Colonic mucosa (tissue), 4 donors: ENCODE measurements around the gene MAST2. TPM values are rescaled to one million over a fixed set of nuclear protein-coding genes. Genes with fewer than 3 reads are reported as not detected.
A peak's percentile ranks its signal among the peaks of the same experiment; 100 is the strongest.
"Not testable (repeated sequence)": the region's sequence is repeated elsewhere in the genome, so short reads cannot be mapped to it uniquely, and the experiment has no call there.

Experiments
- DNase-seq: peaks from one replicate; pipeline ENCODE4 v3.0.0-alpha.2; 2020
- H3K27ac ChIP-seq: fragments of 200-600 bp; one replicate; pipeline ENCODE4 v1.8.0; 2021
- H3K27me3 ChIP-seq: fragments of 200-600 bp; one replicate; pipeline ENCODE4 v1.8.0; 2021
- H3K36me3 ChIP-seq: fragments of 200-600 bp; one replicate; pipeline ENCODE4 v1.8.0; 2021
- H3K4me1 ChIP-seq: fragments of 200-600 bp; one replicate; pipeline ENCODE4 v1.8.0; 2021; ENCODE audit warnings: mild to moderate bottlenecking
- H3K4me3 ChIP-seq: fragments of 200-600 bp; one replicate; pipeline ENCODE4 v1.8.0; 2021
- H3K9ac ChIP-seq, 2 donors: one replicate each; pipeline ENCODE4 v1.7.0; 2013; ENCODE audit warnings: control low read depth in 2 of 2, low read depth in 2 of 2, low read length in 2 of 2
- H3K9me3 ChIP-seq: fragments of 200-600 bp; one replicate; pipeline ENCODE4 v1.8.0; 2021
- intact Hi-C: fragments of 100-400 bp; cut with DNase I; formaldehyde crosslinking; loops from one replicate; pipeline ENCODE4 v1.14.1; 2022
- total RNA-seq, 2 donors: library from RNA; stranded (reverse); fragmentation: NEBNext Ultra II Directional in 1 of 2; extraction: Animal tissue kit (Norgen Biotek cat#: 25700) in 1 of 2; gene quantifications; one replicate each; pipeline ENCODE4 v1.2.1, GENCODE V29; 2021
- TF ChIP-seq, protein P1 (sequence below): fragments of 200-600 bp; IDR thresholded peaks from one replicate; pipeline ENCODE4 v1.8.0; 2022; ENCODE audit warnings: antibody characterized with exemption, mild to moderate bottlenecking
- donor health status: healthy.
- donor health status: DM: no; HTN: no; CAD: no.
- donor health status: DM: no; HTN: no; CAD: no.

The MAST2 gene
- total RNA-seq, 2 donors from 2014 or later, result 76.3 to 79.1 TPM

GRCh38 chr1:45864167-45865106 lies 61.0 kb downstream of the MAST2 start:
- H3K4me3 ChIP-seq, result peak overlapping the region; percentile 8
- no peaks in the 10 kb centered on the region for H3K9me3 ChIP-seq
- TF ChIP-seq, protein P1, sequence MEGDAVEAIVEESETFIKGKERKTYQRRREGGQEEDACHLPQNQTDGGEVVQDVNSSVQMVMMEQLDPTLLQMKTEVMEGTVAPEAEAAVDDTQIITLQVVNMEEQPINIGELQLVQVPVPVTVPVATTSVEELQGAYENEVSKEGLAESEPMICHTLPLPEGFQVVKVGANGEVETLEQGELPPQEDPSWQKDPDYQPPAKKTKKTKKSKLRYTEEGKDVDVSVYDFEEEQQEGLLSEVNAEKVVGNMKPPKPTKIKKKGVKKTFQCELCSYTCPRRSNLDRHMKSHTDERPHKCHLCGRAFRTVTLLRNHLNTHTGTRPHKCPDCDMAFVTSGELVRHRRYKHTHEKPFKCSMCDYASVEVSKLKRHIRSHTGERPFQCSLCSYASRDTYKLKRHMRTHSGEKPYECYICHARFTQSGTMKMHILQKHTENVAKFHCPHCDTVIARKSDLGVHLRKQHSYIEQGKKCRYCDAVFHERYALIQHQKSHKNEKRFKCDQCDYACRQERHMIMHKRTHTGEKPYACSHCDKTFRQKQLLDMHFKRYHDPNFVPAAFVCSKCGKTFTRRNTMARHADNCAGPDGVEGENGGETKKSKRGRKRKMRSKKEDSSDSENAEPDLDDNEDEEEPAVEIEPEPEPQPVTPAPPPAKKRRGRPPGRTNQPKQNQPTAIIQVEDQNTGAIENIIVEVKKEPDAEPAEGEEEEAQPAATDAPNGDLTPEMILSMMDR, result no peak
- intact Hi-C loops, result no loop called here
- no peaks in the 10 kb centered on the region for H3K27me3 ChIP-seq
- no peaks in the 10 kb centered on the region for H3K36me3 ChIP-seq
- H3K9ac ChIP-seq, result no peak overlapping the region
- DNase-seq, result no peak
- H3K27ac ChIP-seq, result no peak overlapping the region
- H3K4me1 ChIP-seq, result peaks cover 10% of the 10 kb centered on the region

- Histone ChIP-seq H3K9me3 (no peaks in the 10 kb centered on the region), H3K4me1 (peaks cover 10% of the 10 kb centered on the region), H3K4me3 (no peak overlapping the region), H3K36me3 (no peaks in the 10 kb centered on the region), H3K27me3 (no peaks in the 10 kb centered on the region), H3K27ac (no peak overlapping the region), H3K9ac (no peak overlapping the region)
- TF ChIP-seq, protein P1, result no peak
- intact Hi-C loops, result no loop called here
- no peak for DNase-seq
Measured at GRCh38 chr1:45867697-45868348, 64.4 kb downstream of the MAST2 start.

GRCh38 chr1:45868861-45869260 lies 65.4 kb downstream of the MAST2 start:
- Histone ChIP-seq H3K27ac (no peak overlapping the region), H3K9ac (no peak overlapping the region), H3K27me3 (no peaks in the 10 kb centered on the region), H3K4me1 (peaks cover 3% of the 10 kb centered on the region), H3K4me3 (no peak overlapping the region), H3K9me3 (no peaks in the 10 kb centered on the region), H3K36me3 (no peaks in the 10 kb centered on the region)
- TF ChIP-seq, protein P1, result no peak
- no peak for DNase-seq
- intact Hi-C loops, result no loop called here

DNA sequence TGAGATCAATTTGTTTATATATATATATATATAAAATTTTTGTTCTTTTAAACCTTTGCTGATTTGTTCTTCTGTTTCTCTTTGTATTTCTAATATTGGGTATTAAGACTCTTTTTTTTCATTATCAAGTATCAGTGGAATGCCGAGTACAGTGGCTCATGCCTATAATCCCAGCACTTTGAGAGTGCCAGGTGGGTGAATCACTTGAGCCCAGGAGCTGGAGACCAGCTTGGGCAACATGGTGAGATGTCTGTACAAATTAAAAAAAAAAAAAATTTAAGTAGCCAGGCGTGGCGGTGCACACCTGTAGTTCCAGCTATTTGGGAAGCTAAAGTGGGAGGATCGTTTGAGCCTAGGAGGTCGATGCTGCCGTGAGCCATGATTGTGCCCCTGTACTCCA lies 67.1 kb downstream of the MAST2 start:
- Histone ChIP-seq H3K4me1 (no peaks in the 10 kb centered on the region), H3K36me3 (no peaks in the 10 kb centered on the region), H3K27me3 (no peaks in the 10 kb centered on the region), H3K4me3 (no peak overlapping the region), H3K27ac (no peak overlapping the region), H3K9me3 (no peaks in the 10 kb centered on the region), H3K9ac (no peak overlapping the region)
- intact Hi-C loops, result no loop called here
- TF ChIP-seq, protein P1, result no peak
- DNase-seq, result no peak

- H3K4me3 ChIP-seq, H3K4me1 ChIP-seq, H3K9me3 ChIP-seq, H3K27ac ChIP-seq, DNase-seq, intact Hi-C loops, H3K27me3 ChIP-seq, H3K9ac ChIP-seq, H3K36me3 ChIP-seq: not testable (repeated sequence)
Measured at GRCh38 chr1:45872173-45872801, 68.9 kb downstream of the MAST2 start.
